SK-N-SH (cell line): ENCODE results near the gene RCCD1.

Source experiments
- CTCF ChIP-seq: fragments of 200-600 bp; sonication (generic); IDR thresholded peaks from 2 replicates; pipeline ENCODE4 v1.6.1; 2017; ENCODE audit warnings: antibody characterized with exemption, mild to moderate bottlenecking, moderate library complexity
- EP300 ChIP-seq, 2 experiments: IDR thresholded peaks; 2 replicates each; pipeline versions ENCODE4 v1.4.0 to v1.6.1; 2012; ENCODE audit warnings: borderline replicate concordance in 1 of 2, low read depth in 1 of 2, low read length in 1 of 2
- EZH2phosphoT487 ChIP-seq: fragments of 200-600 bp; sonication (generic); IDR thresholded peaks from 2 replicates; pipeline ENCODE4 v1.6.1; 2017; ENCODE audit warnings: low read depth, mixed run types, mild to moderate bottlenecking, antibody characterized with exemption, moderate library complexity, borderline replicate concordance
- FOXM1 ChIP-seq: IDR thresholded peaks from 2 replicates; pipeline ENCODE4 v1.4.0; 2012; ENCODE audit warnings: low read depth, mild to moderate bottlenecking
- GATA2 ChIP-seq: sonication (generic); formaldehyde crosslinking; IDR thresholded peaks from 2 replicates; pipeline ENCODE4 v1.5.0; 2020; ENCODE audit warnings: mild to moderate bottlenecking, missing genetic modification reagents
- JUND ChIP-seq: IDR thresholded peaks from 2 replicates; pipeline ENCODE4 v1.4.0; 2012
- MAX ChIP-seq: IDR thresholded peaks from 2 replicates; pipeline ENCODE4 v1.4.0; 2012; ENCODE audit warnings: low read depth
- MXI1 ChIP-seq: IDR thresholded peaks from 2 replicates; pipeline ENCODE4 v1.6.1; 2012; ENCODE audit warnings: mild to moderate bottlenecking, low read depth, low read length, improper control_type of control experiment
- POLR2AphosphoS5 ChIP-seq: IDR thresholded peaks from 2 replicates; pipeline ENCODE4 v1.6.1; 2012; ENCODE audit warnings: low read depth, low read length
- RFX5 ChIP-seq: IDR thresholded peaks from 2 replicates; pipeline ENCODE4 v1.6.1; 2012; ENCODE audit warnings: mild to moderate bottlenecking, improper control_type of control experiment, low read length
- TAF1 ChIP-seq: IDR thresholded peaks from 2 replicates; pipeline ENCODE4 v1.6.1; 2012; ENCODE audit warnings: low read depth, mild to moderate bottlenecking, low read length, moderate library complexity, borderline replicate concordance
- USF2 ChIP-seq: fragments of 150-350 bp; IDR thresholded peaks from 2 replicates; pipeline ENCODE4 v1.6.1; 2017; ENCODE audit warnings: antibody characterized with exemption, low read length, low read depth, borderline replicate concordance
- YY1 ChIP-seq: IDR thresholded peaks from 2 replicates; pipeline ENCODE4 v1.4.0; 2012; ENCODE audit warnings: low read depth, mild to moderate bottlenecking

- TF ChIP-seq CTCF = no peak
- no peak for TF ChIP-seq POLR2AphosphoS5
- no peak for TF ChIP-seq EP300 (IDR thresholded peaks at IDR 0.05; ENCODE audit: borderline replicate concordance in 1 of 2, low read depth in 1 of 2, low read length in 1 of 2)
- no peak for TF ChIP-seq TAF1
- TF ChIP-seq USF2 = no peak
- no peak for TF ChIP-seq FOXM1
- no peak for TF ChIP-seq YY1
- TF ChIP-seq EZH2phosphoT487 = no peak
- no peak for TF ChIP-seq MAX
- no peak for TF ChIP-seq RFX5
- no peak for TF ChIP-seq JUND
- no peak for TF ChIP-seq MXI1
- TF ChIP-seq GATA2 (CRISPR knock-in tag) = no peak
These were observed 38.2 kb upstream of the RCCD1 start for GRCh38 chr15:90916461-90916860.
